CD14-positive monocyte (primary cell): ENCODE measurements around the gene KRT7. TPM values are rescaled to one million over a fixed set of nuclear protein-coding genes. Genes with fewer than 3 reads are reported as not detected.
A peak's percentile ranks its signal among the peaks of the same experiment; 100 is the strongest.

Experiments
- DNase-seq, 3 donors: peaks; one replicate each; pipeline ENCODE4 v3.0.0-alpha.2; 2011 to 2022
- H2AFZ ChIP-seq: 2 replicates; pipeline ENCODE4 v1.6.0; 2012; ENCODE audit warnings: mild to moderate bottlenecking, low read depth, low read length, inconsistent platforms; ENCODE audit not compliant: insufficient read depth, poor library complexity, severe bottlenecking
- H3K27ac ChIP-seq, 2 donors: 1 replicate in 1 of 2; 2 replicates in 1 of 2; pipeline ENCODE4 v1.5.1; 2012 to 2013; ENCODE audit warnings: low read length in 2 of 2, control low read depth in 1 of 2, inconsistent platforms in 1 of 2, low read depth in 1 of 2, mild to moderate bottlenecking in 1 of 2
- H3K27me3 ChIP-seq, 2 donors: one replicate each; pipeline versions ENCODE4 v1.6.0 to v1.6.1; 2011 to 2013; ENCODE audit warnings: low read length in 2 of 2; ENCODE audit not compliant: control insufficient read depth in 2 of 2, insufficient read depth in 2 of 2
- H3K36me3 ChIP-seq, 2 donors: replicated peaks in 1 of 2; 1 replicate in 1 of 2; 2 replicates in 1 of 2; pipeline versions ENCODE4 v1.5.1 to v1.6.1; 2012 to 2013; ENCODE audit warnings: low read length in 2 of 2, control low read depth in 1 of 2, inconsistent platforms in 1 of 2, mild to moderate bottlenecking in 1 of 2; ENCODE audit not compliant: insufficient read depth in 2 of 2, control insufficient read depth in 1 of 2
- H3K4me1 ChIP-seq, 2 donors: 1 replicate in 1 of 2; 2 replicates in 1 of 2; pipeline versions ENCODE4 v1.5.1 to v1.6.1; 2012 to 2013; ENCODE audit warnings: low read length in 2 of 2, control low read depth in 1 of 2, inconsistent platforms in 1 of 2, mild to moderate bottlenecking in 1 of 2, moderate library complexity in 1 of 2; ENCODE audit not compliant: insufficient read depth in 2 of 2, control insufficient read depth in 1 of 2
- H3K4me2 ChIP-seq: replicated peaks from 2 replicates; pipeline ENCODE3; 2012; ENCODE audit warnings: low read length, moderate library complexity, mild to moderate bottlenecking; ENCODE audit not compliant: poor library complexity, severe bottlenecking; ENCODE audit errors: extremely low read depth
- H3K4me3 ChIP-seq, 3 experiments: fragments of 200-600 bp in 1 of 3; sonication (generic) in 1 of 3; replicated peaks in 1 of 3; 1 replicate in 2 of 3; 2 replicates in 1 of 3; pipeline ENCODE4 v1.5.1; 2011 to 2013; ENCODE audit warnings: low read length in 3 of 3, mild to moderate bottlenecking in 3 of 3, control low read depth in 2 of 3, low read depth in 2 of 3, inconsistent platforms in 1 of 3, moderate library complexity in 1 of 3
- H3K79me2 ChIP-seq: 2 replicates; pipeline ENCODE4 v1.6.0; 2012; ENCODE audit warnings: mild to moderate bottlenecking, control low read depth, inconsistent platforms, low read length, moderate library complexity; ENCODE audit not compliant: insufficient read depth
- H3K9ac ChIP-seq: 2 replicates; pipeline ENCODE4 v1.6.0; 2017; ENCODE audit warnings: low read length, mild to moderate bottlenecking; ENCODE audit not compliant: insufficient read depth, poor library complexity, severe bottlenecking
- H3K9me3 ChIP-seq, 2 donors: replicated peaks in 1 of 2; 1 replicate in 1 of 2; 2 replicates in 1 of 2; pipeline versions ENCODE4 v1.5.1 to v1.6.1; 2012 to 2013; ENCODE audit warnings: low read length in 2 of 2, control low read depth in 1 of 2; ENCODE audit not compliant: control insufficient read depth in 1 of 2, insufficient read depth in 1 of 2
- H4K20me1 ChIP-seq: 2 replicates; pipeline ENCODE4 v1.6.0; 2012; ENCODE audit warnings: mild to moderate bottlenecking, low read length, control low read depth, moderate library complexity; ENCODE audit not compliant: insufficient read depth
- H3K27ac Mint-ChIP-seq, 7 donors: one replicate each; pipeline ENCODE4 v1.8.0; 2020; ENCODE audit warnings: mild to moderate bottlenecking in 7 of 7, mixed read lengths in 7 of 7, moderate library complexity in 6 of 7, inconsistent platforms in 2 of 7
- H3K27me3 Mint-ChIP-seq, 3 donors: one replicate each; pipeline ENCODE4 v1.8.0; 2021 to 2022; ENCODE audit warnings: low read depth in 3 of 3, mild to moderate bottlenecking in 3 of 3, mixed read lengths in 3 of 3, moderate library complexity in 3 of 3, inconsistent platforms in 1 of 3
- H3K36me3 Mint-ChIP-seq, 2 donors: one replicate each; pipeline ENCODE4 v1.8.0; 2020; ENCODE audit warnings: mixed read lengths in 2 of 2, inconsistent platforms in 1 of 2, mild to moderate bottlenecking in 1 of 2
- H3K4me1 Mint-ChIP-seq: one replicate; pipeline ENCODE4 v1.8.0; 2020; ENCODE audit warnings: mild to moderate bottlenecking, mixed read lengths
- H3K4me3 Mint-ChIP-seq, 2 donors: one replicate each; pipeline ENCODE4 v1.8.0; 2020; ENCODE audit warnings: mild to moderate bottlenecking in 2 of 2, mixed read lengths in 2 of 2, moderate library complexity in 1 of 2
- H3K9me3 Mint-ChIP-seq, 7 donors: one replicate each; pipeline ENCODE4 v1.8.0; 2020 to 2022; ENCODE audit warnings: mixed read lengths in 7 of 7, mild to moderate bottlenecking in 6 of 7, moderate library complexity in 6 of 7, inconsistent platforms in 2 of 7
- WGBS: methylation state at CpG from one replicate; pipeline ENCODE4 v1.1.5; 2013; ENCODE audit warnings: missing lambda C conversion rate; ENCODE audit not compliant: insufficient coverage; 5-methylcytosine and 5-hydroxymethylcytosine counted together
- intact Hi-C, 2 donors: fragments of 100-400 bp; cut with micrococcal nuclease; formaldehyde crosslinking; loops; one replicate each; pipeline versions ENCODE4 v1.15.0 to v1.15.1; 2023
- polyA plus RNA-seq, 3 donors: library from polyadenylated mRNA; depleted of rRNA in 1 of 3; unstranded in 2 of 3; stranded (reverse) in 1 of 3; fragments of 300-500 nt in 2 of 3; fragments of >200 nt in 1 of 3; fragmentation: Illumina TruSeq in 2 of 3; gene quantifications; 1 replicate in 2 of 3; 2 replicates in 1 of 3; pipeline ENCODE4 v1.2.3, GENCODE V29; 2012 to 2021
- TF ChIP-seq, protein P1 (sequence below): fragments of 200-600 bp; IDR thresholded peaks from one replicate; pipeline ENCODE4 v1.8.0; 2022; ENCODE audit warnings: antibody characterized with exemption, mild to moderate bottlenecking

KRT7 gene
- polyA plus RNA-seq, 3 donors: 1.3 to 2.7 TPM; not detected in 1

GRCh38 chr12:52211716-52212585, 21.1 kb upstream of the KRT7 start:
- Mint-ChIP-seq H3K27me3 (peaks cover 1 to 4% (median 1%) of the 10 kb centered on the region in 3 donors), H3K9me3 (no peaks in the 10 kb centered on the region), H3K4me3 (peak overlapping the region in 1 of 2 donors; percentile 14), H3K4me1 (peaks cover 59% of the 10 kb centered on the region), H3K36me3 (peaks cover 0 to 1% of the 10 kb centered on the region in 2 donors), H3K27ac (peak overlapping the region in 1 of 7 donors; percentile 18)
- no peaks in the 10 kb centered on the region for H4K20me1 ChIP-seq
- H3K27me3 ChIP-seq: no peaks in the 10 kb centered on the region
- H3K4me1 ChIP-seq: peaks cover 22 to 54% of the 10 kb centered on the region in 2 donors
- DNase-seq: no peak
- H3K27ac ChIP-seq: no peak overlapping the region
- no peak overlapping the region for H3K4me3 ChIP-seq
- no peak overlapping the region for H3K4me2 ChIP-seq
- H3K36me3 ChIP-seq: no peaks in the 10 kb centered on the region
- no peak overlapping the region for H2AFZ ChIP-seq
- H3K9me3 ChIP-seq: no peaks in the 10 kb centered on the region
- H3K79me2 ChIP-seq: no peaks in the 10 kb centered on the region
- 80% methylated on average over 5 of the region's 13 CpGs for WGBS
- TF ChIP-seq, protein P1, sequence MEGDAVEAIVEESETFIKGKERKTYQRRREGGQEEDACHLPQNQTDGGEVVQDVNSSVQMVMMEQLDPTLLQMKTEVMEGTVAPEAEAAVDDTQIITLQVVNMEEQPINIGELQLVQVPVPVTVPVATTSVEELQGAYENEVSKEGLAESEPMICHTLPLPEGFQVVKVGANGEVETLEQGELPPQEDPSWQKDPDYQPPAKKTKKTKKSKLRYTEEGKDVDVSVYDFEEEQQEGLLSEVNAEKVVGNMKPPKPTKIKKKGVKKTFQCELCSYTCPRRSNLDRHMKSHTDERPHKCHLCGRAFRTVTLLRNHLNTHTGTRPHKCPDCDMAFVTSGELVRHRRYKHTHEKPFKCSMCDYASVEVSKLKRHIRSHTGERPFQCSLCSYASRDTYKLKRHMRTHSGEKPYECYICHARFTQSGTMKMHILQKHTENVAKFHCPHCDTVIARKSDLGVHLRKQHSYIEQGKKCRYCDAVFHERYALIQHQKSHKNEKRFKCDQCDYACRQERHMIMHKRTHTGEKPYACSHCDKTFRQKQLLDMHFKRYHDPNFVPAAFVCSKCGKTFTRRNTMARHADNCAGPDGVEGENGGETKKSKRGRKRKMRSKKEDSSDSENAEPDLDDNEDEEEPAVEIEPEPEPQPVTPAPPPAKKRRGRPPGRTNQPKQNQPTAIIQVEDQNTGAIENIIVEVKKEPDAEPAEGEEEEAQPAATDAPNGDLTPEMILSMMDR: no peak
- intact Hi-C loops: no loop called here
- no peak overlapping the region for H3K9ac ChIP-seq

DNA sequence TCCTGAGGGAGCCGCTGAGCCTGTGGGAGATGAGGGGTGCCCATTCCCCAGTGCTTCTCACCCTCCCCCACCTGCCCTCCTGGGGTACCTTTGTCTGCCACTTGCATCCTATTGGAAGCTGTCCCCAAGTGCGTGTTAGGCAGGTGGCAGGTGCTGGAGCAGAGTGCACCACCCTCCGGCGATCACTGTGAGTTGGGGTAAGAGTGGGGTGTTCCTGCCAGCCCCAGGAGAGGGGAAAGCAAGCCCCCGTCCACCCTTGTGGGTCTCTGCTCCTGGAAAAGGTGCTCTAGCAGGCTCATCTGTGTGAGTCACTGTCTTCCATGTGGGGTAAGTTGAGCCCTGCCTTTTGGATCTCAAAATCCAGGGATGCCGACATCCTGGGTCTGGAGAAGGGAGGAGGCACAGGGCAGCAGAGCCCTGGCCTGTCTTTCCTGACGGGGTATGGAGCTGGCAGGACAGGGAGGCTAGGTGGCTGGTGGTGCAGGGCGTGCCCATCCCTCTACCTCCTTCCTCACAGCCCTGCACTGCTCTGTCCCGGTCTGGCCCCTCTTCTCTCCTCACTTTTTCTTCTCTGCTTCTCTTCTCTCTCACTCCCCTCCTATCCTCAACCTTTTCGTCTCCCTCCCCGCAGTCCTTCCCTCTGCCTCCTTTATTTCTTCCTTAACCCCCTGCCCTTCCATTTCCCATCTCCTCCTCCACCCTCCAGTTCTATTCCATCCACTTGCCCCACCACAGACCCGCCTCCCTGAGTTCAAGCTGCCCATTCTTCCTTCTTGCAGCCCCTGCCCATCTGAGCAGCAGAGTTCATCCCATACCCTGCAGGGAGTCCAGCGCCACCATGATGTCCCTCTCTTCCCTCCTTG, 20.1 kb upstream of the KRT7 start:
- Histone ChIP-seq H3K36me3 (no peaks in the 10 kb centered on the region), H3K9ac (no peak overlapping the region), H4K20me1 (no peaks in the 10 kb centered on the region), H3K27ac (no peak overlapping the region), H2AFZ (peak overlapping the region; percentile 37), H3K79me2 (no peaks in the 10 kb centered on the region), H3K4me1 (peaks cover 22 to 44% of the 10 kb centered on the region in 2 donors), H3K27me3 (no peaks in the 10 kb centered on the region), H3K9me3 (no peaks in the 10 kb centered on the region), H3K4me2 (no peak overlapping the region), H3K4me3 (no peak overlapping the region)
- Mint-ChIP-seq H3K9me3 (no peaks in the 10 kb centered on the region), H3K27ac (peak overlapping the region in 3 of 7 donors; percentile 33 to 77 (median 50)), H3K36me3 (peaks cover 0 to 1% of the 10 kb centered on the region in 2 donors), H3K4me3 (no peak overlapping the region), H3K4me1 (peaks cover 57% of the 10 kb centered on the region), H3K27me3 (peaks cover 1 to 3% (median 1%) of the 10 kb centered on the region in 3 donors)
- intact Hi-C loops: no loop called here
- WGBS: 66% methylated on average over 9 of the region's 13 CpGs
- no peak for DNase-seq
- TF ChIP-seq, protein P1: no peak
